ENCODE results near the gene SUCLG2.

SUCLG2 gene

GRCh38 chr3:67654099-67654843 lies at the start of gene SUCLG2:
Gene SUCLG2 (minus strand): TSS chr3:67654612. CDS start chr3:67654586, 26 bp downstream.
- peaks cover 5% of the 10 kb centered on the region for H3K4me1 ChIP-seq (ENCODE audit: control insufficient read depth, insufficient read depth, low read length)
- peak within 1 kb of the TSS; percentile 70 for H3K4me3 ChIP-seq (ENCODE audit: low read length)
- peak within 1 kb of the TSS; percentile 67 for H3K9ac ChIP-seq (ENCODE audit: low read length)
- H3K27ac ChIP-seq (ENCODE audit: low read depth, low read length), result peak within 1 kb of the TSS; percentile 75
- no peaks in the 10 kb centered on the region for H3K36me3 ChIP-seq (ENCODE audit: control insufficient read depth, insufficient read depth, low read length)
- no peaks in the 10 kb centered on the region for H3K27me3 ChIP-seq (ENCODE audit: control insufficient read depth, insufficient read depth, low read length)

- no peak overlapping the region for H3K9ac ChIP-seq (ENCODE audit: low read length)
- H3K27me3 ChIP-seq (ENCODE audit: control insufficient read depth, insufficient read depth, low read length), result no peaks in the 10 kb centered on the region
- no peaks in the 10 kb centered on the region for H3K4me1 ChIP-seq (ENCODE audit: control insufficient read depth, insufficient read depth, low read length)
- no peak overlapping the region for H3K27ac ChIP-seq (ENCODE audit: low read depth, low read length)
- no peak overlapping the region for H3K4me3 ChIP-seq (ENCODE audit: low read length)
- no peaks in the 10 kb centered on the region for H3K36me3 ChIP-seq (ENCODE audit: control insufficient read depth, insufficient read depth, low read length)
These were observed 46.2 kb upstream of the SUCLG2 start for GRCh38 chr3:67700596-67700995.

GRCh38 chr3:67699882-67700281 lies 45.5 kb upstream of the SUCLG2 start:
- Histone ChIP-seq H3K27me3 (ENCODE audit: control insufficient read depth, insufficient read depth, low read length) (no peaks in the 10 kb centered on the region), H3K36me3 (ENCODE audit: control insufficient read depth, insufficient read depth, low read length) (no peaks in the 10 kb centered on the region), H3K4me1 (ENCODE audit: control insufficient read depth, insufficient read depth, low read length) (no peaks in the 10 kb centered on the region), H3K9ac (ENCODE audit: low read length) (no peak overlapping the region), H3K27ac (ENCODE audit: low read depth, low read length) (no peak overlapping the region), H3K4me3 (ENCODE audit: low read length) (no peak overlapping the region)

GRCh38 chr3:67692621-67693020 lies 38.2 kb upstream of the SUCLG2 start:
- no peaks in the 10 kb centered on the region for H3K36me3 ChIP-seq (ENCODE audit: control insufficient read depth, insufficient read depth, low read length)
- H3K27ac ChIP-seq (ENCODE audit: low read depth, low read length), result no peak overlapping the region
- H3K9ac ChIP-seq (ENCODE audit: low read length), result no peak overlapping the region
- H3K4me3 ChIP-seq (ENCODE audit: low read length), result no peak overlapping the region
- H3K4me1 ChIP-seq (ENCODE audit: control insufficient read depth, insufficient read depth, low read length), result no peaks in the 10 kb centered on the region
- H3K27me3 ChIP-seq (ENCODE audit: control insufficient read depth, insufficient read depth, low read length), result no peaks in the 10 kb centered on the region

GRCh38 chr3:67691926-67692325 lies 37.5 kb upstream of the SUCLG2 start:
- H3K27me3 ChIP-seq (ENCODE audit: control insufficient read depth, insufficient read depth, low read length), result no peaks in the 10 kb centered on the region
- H3K4me1 ChIP-seq (ENCODE audit: control insufficient read depth, insufficient read depth, low read length), result no peaks in the 10 kb centered on the region
- no peak overlapping the region for H3K27ac ChIP-seq (ENCODE audit: low read depth, low read length)
- no peak overlapping the region for H3K9ac ChIP-seq (ENCODE audit: low read length)
- no peaks in the 10 kb centered on the region for H3K36me3 ChIP-seq (ENCODE audit: control insufficient read depth, insufficient read depth, low read length)
- H3K4me3 ChIP-seq (ENCODE audit: low read length), result no peak overlapping the region

DNA sequence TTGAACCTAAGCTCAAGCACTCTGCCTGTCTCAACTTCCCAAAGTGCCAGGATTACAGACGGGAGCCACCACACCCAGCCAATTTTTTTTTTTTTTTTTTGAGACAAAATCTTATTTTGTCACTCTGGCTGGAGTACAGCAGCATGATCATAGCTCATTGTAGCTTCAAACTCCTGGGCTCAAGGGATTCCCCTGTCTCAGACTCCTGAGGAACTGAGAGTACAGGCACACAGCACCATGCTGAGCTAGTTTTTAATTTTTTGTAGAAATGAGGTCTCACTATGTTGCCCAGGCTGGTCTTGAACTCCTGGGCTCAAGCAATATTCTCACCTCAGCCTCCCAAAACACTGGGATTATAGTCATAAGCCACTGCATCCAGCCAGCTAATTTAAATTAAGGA lies 36.8 kb upstream of the SUCLG2 start:
- H3K27ac ChIP-seq (ENCODE audit: low read depth, low read length), result no peak overlapping the region
- H3K4me3 ChIP-seq (ENCODE audit: low read length), result no peak overlapping the region
- H3K4me1 ChIP-seq (ENCODE audit: control insufficient read depth, insufficient read depth, low read length), result no peaks in the 10 kb centered on the region
- no peak overlapping the region for H3K9ac ChIP-seq (ENCODE audit: low read length)
- H3K36me3 ChIP-seq (ENCODE audit: control insufficient read depth, insufficient read depth, low read length), result no peaks in the 10 kb centered on the region
- no peaks in the 10 kb centered on the region for H3K27me3 ChIP-seq (ENCODE audit: control insufficient read depth, insufficient read depth, low read length)

DNA sequence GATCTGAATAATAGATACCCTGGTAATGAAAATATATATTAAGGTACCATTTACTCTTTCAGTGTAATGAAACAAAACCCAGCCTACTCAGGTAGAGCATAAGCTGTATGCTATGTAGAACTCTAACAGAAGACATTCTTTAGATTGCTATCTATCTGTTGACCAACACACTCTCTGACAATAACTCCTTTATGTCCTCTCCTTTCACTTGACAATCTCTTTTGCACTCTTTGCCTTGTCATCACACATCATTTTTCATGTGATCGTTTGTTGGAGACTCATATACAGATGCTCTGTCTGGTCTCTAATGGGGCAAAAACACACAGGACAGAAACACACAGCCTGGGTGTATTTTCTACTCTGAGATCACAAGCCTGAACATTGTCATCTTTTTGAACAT lies 35.4 kb upstream of the SUCLG2 start:
- H3K4me1 ChIP-seq (ENCODE audit: control insufficient read depth, insufficient read depth, low read length), result no peaks in the 10 kb centered on the region
- H3K9ac ChIP-seq (ENCODE audit: low read length), result no peak overlapping the region

DNA sequence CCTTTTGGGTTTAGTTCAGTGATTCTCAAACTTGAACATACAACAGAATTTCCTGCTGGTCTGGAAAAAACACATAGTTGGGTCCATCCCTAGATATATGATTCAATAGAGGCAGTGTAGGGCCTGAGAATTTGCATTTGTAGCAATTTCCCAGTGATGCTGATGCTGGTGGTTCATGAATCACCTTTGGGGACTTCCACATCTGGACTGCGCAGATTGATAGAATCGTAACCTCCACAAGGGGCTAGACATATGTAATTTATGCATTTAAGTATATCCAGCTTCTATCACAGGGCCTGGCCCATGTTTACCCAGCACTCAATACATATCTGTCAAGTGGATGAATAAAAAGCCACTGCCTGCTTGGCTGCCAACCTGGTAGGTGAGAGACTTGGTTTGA lies 33.8 kb upstream of the SUCLG2 start:
- Histone ChIP-seq H3K4me1 (ENCODE audit: control insufficient read depth, insufficient read depth, low read length) (no peaks in the 10 kb centered on the region), H3K27ac (ENCODE audit: low read depth, low read length) (no peak overlapping the region), H3K4me3 (ENCODE audit: low read length) (no peak overlapping the region), H3K36me3 (ENCODE audit: control insufficient read depth, insufficient read depth, low read length) (no peaks in the 10 kb centered on the region), H3K9ac (ENCODE audit: low read length) (no peak overlapping the region), H3K27me3 (ENCODE audit: control insufficient read depth, insufficient read depth, low read length) (no peaks in the 10 kb centered on the region)

More for the DNA sequence above, 35.4 kb upstream of the SUCLG2 start:
- Histone ChIP-seq H3K27me3 (ENCODE audit: control insufficient read depth, insufficient read depth, low read length) (no peaks in the 10 kb centered on the region), H3K4me3 (ENCODE audit: low read length) (no peak overlapping the region), H3K27ac (ENCODE audit: low read depth, low read length) (no peak overlapping the region), H3K36me3 (ENCODE audit: control insufficient read depth, insufficient read depth, low read length) (no peaks in the 10 kb centered on the region)

GRCh38 chr3:67686069-67686468 lies 31.7 kb upstream of the SUCLG2 start:
- H3K4me3 ChIP-seq (ENCODE audit: low read length), result no peak overlapping the region
- no peaks in the 10 kb centered on the region for H3K4me1 ChIP-seq (ENCODE audit: control insufficient read depth, insufficient read depth, low read length)

DNA sequence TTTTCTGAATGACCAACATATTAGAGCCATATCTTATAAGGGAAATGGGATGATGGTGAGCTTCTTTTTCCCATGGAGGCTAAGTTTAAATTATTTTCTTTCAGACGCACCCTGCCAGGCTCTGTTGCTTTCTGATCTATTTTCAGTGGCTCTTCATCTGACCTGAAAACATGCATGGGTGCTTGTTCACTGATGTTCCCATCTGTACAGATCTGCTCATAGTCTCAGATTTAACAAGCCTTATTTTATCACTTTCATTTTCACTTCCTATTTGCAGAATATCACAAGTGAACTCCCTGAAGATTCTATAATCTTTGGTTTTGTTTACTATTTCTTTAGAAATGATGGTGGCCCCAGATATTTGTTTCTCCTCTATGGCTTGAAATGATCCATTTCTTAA lies 31.1 kb upstream of the SUCLG2 start:
- Histone ChIP-seq H3K36me3 (ENCODE audit: control insufficient read depth, insufficient read depth, low read length) (no peaks in the 10 kb centered on the region), H3K9ac (ENCODE audit: low read length) (no peak overlapping the region), H3K4me3 (ENCODE audit: low read length) (no peak overlapping the region), H3K4me1 (ENCODE audit: control insufficient read depth, insufficient read depth, low read length) (no peaks in the 10 kb centered on the region), H3K27ac (ENCODE audit: low read depth, low read length) (no peak overlapping the region), H3K27me3 (ENCODE audit: control insufficient read depth, insufficient read depth, low read length) (no peaks in the 10 kb centered on the region)

More at GRCh38 chr3:67686069-67686468, 31.7 kb upstream of the SUCLG2 start:
- no peak overlapping the region for H3K9ac ChIP-seq (ENCODE audit: low read length)
- no peak overlapping the region for H3K27ac ChIP-seq (ENCODE audit: low read depth, low read length)
- H3K36me3 ChIP-seq (ENCODE audit: control insufficient read depth, insufficient read depth, low read length), result no peaks in the 10 kb centered on the region
- H3K27me3 ChIP-seq (ENCODE audit: control insufficient read depth, insufficient read depth, low read length), result no peaks in the 10 kb centered on the region

GRCh38 chr3:67684211-67684610 lies 29.8 kb upstream of the SUCLG2 start:
- H3K4me3 ChIP-seq (ENCODE audit: low read length), result no peak overlapping the region
- H3K36me3 ChIP-seq (ENCODE audit: control insufficient read depth, insufficient read depth, low read length), result no peaks in the 10 kb centered on the region
- no peak overlapping the region for H3K9ac ChIP-seq (ENCODE audit: low read length)
- H3K27ac ChIP-seq (ENCODE audit: low read depth, low read length), result no peak overlapping the region
- H3K27me3 ChIP-seq (ENCODE audit: control insufficient read depth, insufficient read depth, low read length), result no peaks in the 10 kb centered on the region
- H3K4me1 ChIP-seq (ENCODE audit: control insufficient read depth, insufficient read depth, low read length), result no peaks in the 10 kb centered on the region

GRCh38 chr3:67683522-67683921 lies 29.1 kb upstream of the SUCLG2 start:
- Histone ChIP-seq H3K4me1 (ENCODE audit: control insufficient read depth, insufficient read depth, low read length) (no peaks in the 10 kb centered on the region), H3K27me3 (ENCODE audit: control insufficient read depth, insufficient read depth, low read length) (no peaks in the 10 kb centered on the region), H3K9ac (ENCODE audit: low read length) (no peak overlapping the region), H3K27ac (ENCODE audit: low read depth, low read length) (no peak overlapping the region), H3K4me3 (ENCODE audit: low read length) (no peak overlapping the region), H3K36me3 (ENCODE audit: control insufficient read depth, insufficient read depth, low read length) (no peaks in the 10 kb centered on the region)

DNA sequence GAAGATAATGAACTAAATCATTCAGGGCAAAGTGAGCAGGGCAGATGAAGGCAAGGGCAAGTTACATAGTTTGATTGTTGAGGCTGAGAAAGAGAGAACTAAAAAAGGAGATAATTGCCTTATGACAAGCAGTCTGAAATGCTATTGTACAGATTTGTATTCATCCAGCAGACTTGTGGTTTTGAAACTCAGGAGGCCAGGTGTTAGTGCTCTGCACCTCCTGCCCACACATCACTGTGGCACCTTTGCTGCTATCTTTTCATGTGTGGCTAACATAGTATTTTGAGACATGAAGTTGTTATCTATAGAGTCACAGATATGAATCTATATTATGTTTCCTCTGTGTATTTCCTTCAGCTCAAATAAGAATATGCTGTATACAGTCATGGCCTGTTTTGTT lies 24.3 kb upstream of the SUCLG2 start:
- H3K4me1 ChIP-seq (ENCODE audit: control insufficient read depth, insufficient read depth, low read length), result no peaks in the 10 kb centered on the region
- H3K36me3 ChIP-seq (ENCODE audit: control insufficient read depth, insufficient read depth, low read length), result no peaks in the 10 kb centered on the region
- no peaks in the 10 kb centered on the region for H3K27me3 ChIP-seq (ENCODE audit: control insufficient read depth, insufficient read depth, low read length)

More for the DNA sequence above, 24.3 kb upstream of the SUCLG2 start:
- Histone ChIP-seq H3K9ac (ENCODE audit: low read length) (no peak overlapping the region), H3K4me3 (ENCODE audit: low read length) (no peak overlapping the region), H3K27ac (ENCODE audit: low read depth, low read length) (no peak overlapping the region)

All from rectal smooth muscle tissue (tissue), 1 donor.